ENCODE measurements around the gene MBTPS1.

Gene MBTPS1

DNA sequence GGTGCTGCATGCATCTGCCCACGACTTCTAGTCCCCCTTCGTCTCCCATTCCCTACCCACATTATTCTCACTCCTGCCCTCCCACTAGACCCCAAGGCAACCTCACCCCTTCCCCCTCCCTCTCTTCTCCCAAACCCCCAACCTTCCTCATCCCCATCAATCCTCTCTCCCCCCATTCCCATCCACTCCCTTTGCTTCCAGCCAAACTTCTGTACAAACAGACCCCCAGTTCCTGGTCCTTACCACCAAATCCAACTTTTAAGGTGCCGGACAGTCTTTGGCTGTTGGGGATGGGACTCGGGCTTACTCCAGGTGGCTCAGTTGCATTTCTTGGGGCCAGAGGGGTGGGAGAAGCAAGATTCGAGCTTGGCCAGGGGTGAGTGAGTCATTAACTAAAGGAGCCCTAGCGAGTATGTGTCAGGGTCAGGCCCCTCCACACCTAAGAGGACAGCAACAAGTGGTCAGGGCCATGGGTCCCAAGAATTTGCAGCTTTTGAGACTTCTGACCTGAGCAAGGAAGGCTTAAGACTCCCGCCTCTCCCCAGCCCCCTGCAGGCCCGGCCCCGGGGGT, 74.3 kb downstream of the MBTPS1 start, which contains the start of gene SLC38A8:
SLC38A8 (minus strand) TSS at position 488 of the 571 bp plus-strand sequence. CDS start 638 bp downstream, outside the sequence.
- Histone ChIP-seq H3K9ac (ENCODE audit: low read length in 5 of 5) (no peak within 1 kb of the TSS), H3K9me3 (ENCODE audit: control insufficient read depth in 5 of 5, low read length in 5 of 5) (no peaks in the 10 kb centered on the region), H3K27me3 (ENCODE audit: control insufficient read depth in 5 of 5, insufficient read depth in 4 of 5, low read length in 5 of 5) (peaks cover 7 to 41% (median 36%) of the 10 kb centered on the region in 5 donors), H3K4me1 (ENCODE audit: control insufficient read depth in 5 of 5, insufficient read depth in 5 of 5, low read length in 5 of 5) (peaks cover 0 to 8% (median 0%) of the 10 kb centered on the region in 5 donors), H3K36me3 (ENCODE audit: control insufficient read depth in 5 of 5, insufficient read depth in 5 of 5, low read length in 5 of 5) (peaks cover 0 to 5% (median 0%) of the 10 kb centered on the region in 5 donors), H3K27ac (ENCODE audit: low read depth, low read length) (no peak within 1 kb of the TSS), H3K4me3 (ENCODE audit: low read depth in 1 of 5, low read length in 5 of 5) (no peak within 1 kb of the TSS)

DNA sequence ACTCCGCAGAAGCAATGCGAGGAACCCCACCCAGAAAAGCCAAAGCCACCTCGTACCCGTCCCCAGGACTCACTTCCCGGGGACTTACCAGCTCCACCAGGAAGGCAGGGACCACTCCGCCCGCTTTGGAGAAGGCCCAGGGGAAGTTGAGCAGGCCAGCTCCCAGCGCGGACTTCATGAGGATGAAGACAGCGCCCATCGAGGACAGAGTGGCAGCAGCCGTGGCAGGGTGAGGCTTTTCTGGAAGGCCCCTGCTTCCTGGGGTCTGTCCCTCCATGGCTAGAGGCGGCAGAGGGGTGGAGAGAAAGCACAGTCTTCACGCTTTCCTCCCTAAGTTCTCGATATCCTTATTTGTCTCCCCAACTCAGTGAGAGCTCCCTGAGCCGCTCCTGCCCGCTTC, 74.9 kb downstream of the MBTPS1 start:
- peaks cover 0 to 3% (median 0%) of the 10 kb centered on the region in 5 donors for H3K9me3 ChIP-seq (ENCODE audit: control insufficient read depth in 5 of 5, low read length in 5 of 5)
- no peak overlapping the region for H3K27ac ChIP-seq (ENCODE audit: low read depth, low read length)
- peaks cover 0 to under 1% (median 0%) of the 10 kb centered on the region in 5 donors for H3K36me3 ChIP-seq (ENCODE audit: control insufficient read depth in 5 of 5, insufficient read depth in 5 of 5, low read length in 5 of 5)
- peaks cover 0 to 8% (median 0%) of the 10 kb centered on the region in 5 donors for H3K4me1 ChIP-seq (ENCODE audit: control insufficient read depth in 5 of 5, insufficient read depth in 5 of 5, low read length in 5 of 5)
- H3K27me3 ChIP-seq (ENCODE audit: control insufficient read depth in 5 of 5, insufficient read depth in 4 of 5, low read length in 5 of 5) = peaks cover 9 to 41% (median 36%) of the 10 kb centered on the region in 5 donors
- H3K9ac ChIP-seq (ENCODE audit: low read length in 5 of 5) = no peak overlapping the region
- no peak overlapping the region for H3K4me3 ChIP-seq (ENCODE audit: low read depth in 1 of 5, low read length in 5 of 5)

DNA sequence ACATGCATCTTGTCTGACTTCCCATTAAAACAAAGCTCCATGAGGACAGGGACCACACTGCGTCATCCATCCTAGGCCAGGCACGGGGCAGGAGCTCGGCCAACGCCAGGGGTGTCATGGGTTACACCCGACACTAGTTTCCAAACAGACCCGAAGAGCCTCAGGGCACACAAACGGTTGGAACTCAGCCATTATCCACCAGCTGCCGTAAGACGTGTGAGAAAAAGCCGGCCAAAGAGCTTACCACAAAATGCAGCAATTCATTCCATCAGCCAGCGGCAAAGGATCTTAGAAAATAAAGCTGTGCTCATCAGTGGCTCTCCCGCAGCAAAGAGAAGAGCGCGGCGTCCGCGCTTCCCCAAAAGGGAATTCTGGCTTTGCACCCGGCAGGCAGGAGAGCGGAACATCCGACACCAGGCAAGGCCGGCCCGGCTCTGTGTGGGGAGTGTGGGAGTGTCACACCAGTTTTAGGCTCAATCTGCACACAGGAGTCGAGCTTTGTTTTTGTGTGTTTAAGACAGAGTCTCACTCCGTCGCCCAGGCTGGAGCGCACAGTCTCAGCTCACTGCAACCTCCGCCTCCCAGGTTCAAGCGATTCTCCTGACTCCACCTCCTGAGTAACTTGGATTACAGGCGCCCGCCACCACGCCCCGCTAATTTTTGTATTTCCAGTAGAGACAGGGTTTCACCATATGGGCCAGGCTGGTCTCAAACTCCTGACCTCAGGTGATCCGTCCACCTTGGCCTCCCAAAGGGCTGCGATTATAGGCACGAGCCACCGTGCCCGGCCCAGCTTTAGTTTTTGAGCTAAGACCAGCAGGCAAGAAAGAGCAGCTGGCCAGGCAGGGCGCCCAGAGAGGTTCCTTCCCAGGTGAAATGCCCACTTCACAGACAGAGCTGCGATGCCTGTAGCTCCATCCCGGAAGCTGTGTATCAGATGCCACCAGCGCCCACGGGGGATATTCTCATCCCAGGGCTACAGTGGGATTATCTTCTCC, 75.6 kb downstream of the MBTPS1 start:
- H3K27me3 ChIP-seq (ENCODE audit: control insufficient read depth in 5 of 5, insufficient read depth in 4 of 5, low read length in 5 of 5) = peaks cover 9 to 44% (median 36%) of the 10 kb centered on the region in 5 donors
- no peaks in the 10 kb centered on the region for H3K36me3 ChIP-seq (ENCODE audit: control insufficient read depth in 5 of 5, insufficient read depth in 5 of 5, low read length in 5 of 5)
- H3K27ac ChIP-seq (ENCODE audit: low read depth, low read length) = no peak overlapping the region
- H3K4me1 ChIP-seq (ENCODE audit: control insufficient read depth in 5 of 5, insufficient read depth in 5 of 5, low read length in 5 of 5) = peaks cover 0 to 8% (median 0%) of the 10 kb centered on the region in 5 donors
- no peak overlapping the region for H3K9ac ChIP-seq (ENCODE audit: low read length in 5 of 5)
- no peak overlapping the region for H3K4me3 ChIP-seq (ENCODE audit: low read depth in 1 of 5, low read length in 5 of 5)
- H3K9me3 ChIP-seq (ENCODE audit: control insufficient read depth in 5 of 5, low read length in 5 of 5) = peaks cover 3 to 9% (median 6%) of the 10 kb centered on the region in 5 donors

DNA sequence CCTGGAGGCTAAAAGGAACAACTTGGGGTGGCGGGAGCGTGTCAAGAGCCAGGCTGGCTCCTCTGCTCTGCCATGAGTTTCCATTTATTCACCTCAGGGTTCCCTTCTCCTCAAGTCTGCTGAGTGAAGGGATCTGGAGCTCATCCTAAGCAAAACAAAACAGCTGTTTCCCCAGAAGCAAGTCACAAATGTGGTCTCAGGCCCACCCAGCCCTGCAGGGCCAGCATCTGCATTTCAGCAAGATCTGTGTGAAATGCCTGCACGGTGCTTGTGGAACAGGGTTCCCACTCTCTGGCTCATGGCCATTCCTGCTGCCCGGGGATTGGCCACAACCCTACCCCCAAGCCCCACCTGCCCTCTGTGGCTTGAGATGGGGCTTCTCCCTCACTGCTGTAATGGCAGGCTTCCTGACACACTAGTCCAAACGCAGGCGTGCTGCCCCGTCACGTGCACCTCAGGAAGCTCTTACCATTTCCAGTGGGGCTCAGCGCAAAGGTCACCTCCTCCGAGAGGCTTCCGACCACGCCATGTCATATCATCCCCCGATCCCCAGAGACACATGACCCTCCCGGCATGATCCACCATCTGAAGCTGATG, 76.4 kb downstream of the MBTPS1 start:
- Histone ChIP-seq H3K36me3 (ENCODE audit: control insufficient read depth in 5 of 5, insufficient read depth in 5 of 5, low read length in 5 of 5) (no peaks in the 10 kb centered on the region), H3K27me3 (ENCODE audit: control insufficient read depth in 5 of 5, insufficient read depth in 4 of 5, low read length in 5 of 5) (peaks cover 9 to 44% (median 36%) of the 10 kb centered on the region in 5 donors), H3K27ac (ENCODE audit: low read depth, low read length) (no peak overlapping the region), H3K9ac (ENCODE audit: low read length in 5 of 5) (no peak overlapping the region), H3K4me3 (ENCODE audit: low read depth in 1 of 5, low read length in 5 of 5) (no peak overlapping the region), H3K9me3 (ENCODE audit: control insufficient read depth in 5 of 5, low read length in 5 of 5) (peaks cover 10 to 16% (median 13%) of the 10 kb centered on the region in 5 donors), H3K4me1 (ENCODE audit: control insufficient read depth in 5 of 5, insufficient read depth in 5 of 5, low read length in 5 of 5) (peaks cover 0 to 8% (median 0%) of the 10 kb centered on the region in 5 donors)

DNA sequence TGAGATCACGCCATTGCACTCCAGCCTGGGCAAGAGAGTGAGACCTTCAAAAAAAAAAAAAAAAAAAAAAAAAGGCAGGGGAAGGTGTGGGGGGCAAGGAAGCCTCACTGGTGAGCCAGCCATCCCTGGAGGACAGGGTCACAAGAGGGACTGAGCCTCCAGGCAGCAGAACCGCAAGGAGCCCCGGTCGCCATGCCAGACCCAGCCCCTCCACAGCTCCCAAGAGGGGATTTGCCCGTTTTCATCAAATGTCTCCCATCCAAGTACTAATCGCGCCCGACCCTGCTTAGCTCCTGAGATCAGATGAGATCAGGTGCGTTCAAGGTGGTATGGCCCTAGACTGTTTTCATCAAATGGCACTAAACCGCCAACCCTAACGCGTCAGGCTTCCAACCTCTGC, 77.0 kb downstream of the MBTPS1 start:
- Histone ChIP-seq H3K9ac (ENCODE audit: low read length in 5 of 5) (no peak overlapping the region), H3K36me3 (ENCODE audit: control insufficient read depth in 5 of 5, insufficient read depth in 5 of 5, low read length in 5 of 5) (no peaks in the 10 kb centered on the region), H3K4me1 (ENCODE audit: control insufficient read depth in 5 of 5, insufficient read depth in 5 of 5, low read length in 5 of 5) (peaks cover 0 to 8% (median 0%) of the 10 kb centered on the region in 5 donors), H3K4me3 (ENCODE audit: low read depth in 1 of 5, low read length in 5 of 5) (no peak overlapping the region), H3K27ac (ENCODE audit: low read depth, low read length) (no peak overlapping the region), H3K9me3 (ENCODE audit: control insufficient read depth in 5 of 5, low read length in 5 of 5) (peaks cover 10 to 16% (median 13%) of the 10 kb centered on the region in 5 donors), H3K27me3 (ENCODE audit: control insufficient read depth in 5 of 5, insufficient read depth in 4 of 5, low read length in 5 of 5) (peaks cover 7 to 40% (median 33%) of the 10 kb centered on the region in 5 donors)

DNA sequence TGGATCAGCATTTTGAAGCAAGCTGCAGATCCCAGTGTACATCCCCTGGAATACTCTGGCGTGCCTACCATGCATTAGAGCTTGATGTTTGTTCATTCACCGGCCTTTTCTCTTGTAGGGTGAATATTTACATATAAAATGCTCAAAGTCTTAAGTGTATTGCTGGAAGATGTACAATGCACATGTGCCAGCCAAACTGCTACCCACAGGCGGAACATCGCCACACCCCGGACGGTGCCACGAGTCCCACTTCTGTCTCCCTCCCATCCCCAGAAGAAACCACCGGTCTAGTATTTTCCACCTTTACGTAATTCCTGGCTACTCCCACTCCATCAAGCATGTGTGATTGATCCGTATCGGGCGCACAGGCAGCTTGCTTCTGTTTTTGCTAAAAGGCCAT, 78.3 kb downstream of the MBTPS1 start:
- Histone ChIP-seq H3K9me3 (ENCODE audit: control insufficient read depth in 5 of 5, low read length in 5 of 5) (peaks cover 10 to 16% (median 13%) of the 10 kb centered on the region in 5 donors), H3K4me1 (ENCODE audit: control insufficient read depth in 5 of 5, insufficient read depth in 5 of 5, low read length in 5 of 5) (peaks cover 0 to 4% (median 0%) of the 10 kb centered on the region in 5 donors), H3K9ac (ENCODE audit: low read length in 5 of 5) (no peak overlapping the region), H3K36me3 (ENCODE audit: control insufficient read depth in 5 of 5, insufficient read depth in 5 of 5, low read length in 5 of 5) (no peaks in the 10 kb centered on the region), H3K4me3 (ENCODE audit: low read depth in 1 of 5, low read length in 5 of 5) (no peak overlapping the region), H3K27me3 (ENCODE audit: control insufficient read depth in 5 of 5, insufficient read depth in 4 of 5, low read length in 5 of 5) (peaks cover 5 to 38% (median 27%) of the 10 kb centered on the region in 5 donors), H3K27ac (ENCODE audit: low read depth, low read length) (no peak overlapping the region)

DNA sequence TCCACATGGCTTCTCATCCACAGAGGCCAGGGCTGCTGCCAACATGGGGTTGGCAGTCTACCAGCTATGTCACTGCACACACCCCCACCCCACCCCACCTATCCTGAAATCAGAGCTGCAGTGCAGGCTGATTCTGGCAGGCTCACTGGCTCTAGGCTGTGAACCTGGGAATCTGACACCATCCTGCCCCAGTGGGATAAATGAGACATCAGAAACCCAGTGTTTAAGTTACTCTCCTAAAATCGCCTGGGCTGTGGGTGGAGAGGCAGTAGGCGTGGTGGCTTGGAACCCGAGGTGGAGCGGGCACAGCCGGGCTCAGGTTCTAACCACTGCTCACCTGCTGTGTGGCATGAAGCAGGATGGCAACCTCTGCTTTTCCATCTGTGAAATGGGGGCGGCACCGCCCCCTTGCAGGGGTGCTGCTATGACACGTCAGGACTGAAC, 79.7 kb downstream of the MBTPS1 start:
- Histone ChIP-seq H3K27me3 (ENCODE audit: control insufficient read depth in 5 of 5, insufficient read depth in 4 of 5, low read length in 5 of 5) (peaks cover 5 to 32% (median 21%) of the 10 kb centered on the region in 5 donors), H3K27ac (ENCODE audit: low read depth, low read length) (no peak overlapping the region), H3K4me1 (ENCODE audit: control insufficient read depth in 5 of 5, insufficient read depth in 5 of 5, low read length in 5 of 5) (no peaks in the 10 kb centered on the region), H3K36me3 (ENCODE audit: control insufficient read depth in 5 of 5, insufficient read depth in 5 of 5, low read length in 5 of 5) (no peaks in the 10 kb centered on the region), H3K4me3 (ENCODE audit: low read depth in 1 of 5, low read length in 5 of 5) (no peak overlapping the region), H3K9ac (ENCODE audit: low read length in 5 of 5) (no peak overlapping the region), H3K9me3 (ENCODE audit: control insufficient read depth in 5 of 5, low read length in 5 of 5) (peaks cover 10 to 16% (median 13%) of the 10 kb centered on the region in 5 donors)

DNA sequence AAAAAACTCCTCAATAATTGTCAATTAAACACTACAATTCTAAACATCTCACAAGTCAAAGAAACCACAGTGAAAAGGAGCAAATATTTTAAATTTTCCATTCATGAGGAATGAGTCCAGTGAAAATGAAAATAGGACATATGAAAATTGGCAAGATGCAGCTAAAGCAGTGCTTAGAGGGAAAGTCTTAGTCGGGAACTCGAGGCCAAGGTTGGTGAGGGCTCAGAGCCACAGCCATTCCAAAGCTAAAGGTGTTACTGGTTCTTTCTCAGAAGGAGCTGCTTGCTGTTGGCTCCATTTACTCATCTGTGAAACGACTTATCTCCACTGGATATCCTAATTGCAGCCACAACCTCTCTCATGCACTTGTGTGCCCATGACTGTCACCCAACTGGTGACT, 80.6 kb downstream of the MBTPS1 start:
- H3K4me3 ChIP-seq (ENCODE audit: low read depth in 1 of 5, low read length in 5 of 5) = no peak overlapping the region
- no peak overlapping the region for H3K9ac ChIP-seq (ENCODE audit: low read length in 5 of 5)
- no peaks in the 10 kb centered on the region for H3K4me1 ChIP-seq (ENCODE audit: control insufficient read depth in 5 of 5, insufficient read depth in 5 of 5, low read length in 5 of 5)
- peaks cover 5 to 28% (median 16%) of the 10 kb centered on the region in 5 donors for H3K27me3 ChIP-seq (ENCODE audit: control insufficient read depth in 5 of 5, insufficient read depth in 4 of 5, low read length in 5 of 5)
- H3K36me3 ChIP-seq (ENCODE audit: control insufficient read depth in 5 of 5, insufficient read depth in 5 of 5, low read length in 5 of 5) = no peaks in the 10 kb centered on the region
- H3K27ac ChIP-seq (ENCODE audit: low read depth, low read length) = no peak overlapping the region
- peaks cover 10 to 16% (median 13%) of the 10 kb centered on the region in 5 donors for H3K9me3 ChIP-seq (ENCODE audit: control insufficient read depth in 5 of 5, low read length in 5 of 5)

DNA sequence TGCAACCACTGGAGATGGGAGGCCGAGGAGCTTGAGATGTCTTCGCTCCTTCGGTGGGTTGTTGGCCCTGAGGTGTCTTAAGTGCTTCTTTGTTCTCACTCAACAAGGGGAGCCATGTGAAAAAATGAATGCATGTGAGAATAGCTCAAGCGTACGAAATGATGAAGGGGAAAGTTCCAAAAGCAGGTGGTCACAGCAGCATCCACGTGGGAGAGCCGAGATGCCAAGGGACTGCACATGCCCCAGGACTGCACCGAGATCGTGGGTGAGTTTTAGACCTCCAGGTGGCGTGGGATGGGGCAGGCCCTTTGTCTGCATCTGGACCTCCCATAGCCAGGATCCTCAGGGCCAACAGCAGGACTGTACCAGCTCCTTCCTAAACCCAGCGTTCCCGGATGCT, 82.2 kb downstream of the MBTPS1 start:
- peaks cover 0 to under 1% (median 0%) of the 10 kb centered on the region in 5 donors for H3K4me1 ChIP-seq (ENCODE audit: control insufficient read depth in 5 of 5, insufficient read depth in 5 of 5, low read length in 5 of 5)
- no peak overlapping the region for H3K9ac ChIP-seq (ENCODE audit: low read length in 5 of 5)
- peaks cover 2 to 19% (median 6%) of the 10 kb centered on the region in 5 donors for H3K27me3 ChIP-seq (ENCODE audit: control insufficient read depth in 5 of 5, insufficient read depth in 4 of 5, low read length in 5 of 5)
- H3K27ac ChIP-seq (ENCODE audit: low read depth, low read length) = no peak overlapping the region
- no peak overlapping the region for H3K4me3 ChIP-seq (ENCODE audit: low read depth in 1 of 5, low read length in 5 of 5)
- H3K9me3 ChIP-seq (ENCODE audit: control insufficient read depth in 5 of 5, low read length in 5 of 5) = peaks cover 10 to 25% (median 13%) of the 10 kb centered on the region in 5 donors
- no peaks in the 10 kb centered on the region for H3K36me3 ChIP-seq (ENCODE audit: control insufficient read depth in 5 of 5, insufficient read depth in 5 of 5, low read length in 5 of 5)
